GM04504 (cell line): ENCODE data around the gene ROPN1B.

Experiments used
- DNase-seq: peaks from one replicate; pipeline ENCODE4 v3.0.0-alpha.2; 2012; ENCODE audit warnings: low read depth

Gene ROPN1B

GRCh38 chr3:126031981-126032471 lies 63.0 kb downstream of the ROPN1B start:
- DNase-seq = no peak
